Ovary (tissue), 9 donors: ENCODE results near the gene SSU72. TPM values are rescaled to one million over a fixed set of nuclear protein-coding genes. Genes with fewer than 3 reads are reported as not detected.

Experiments
- DNase-seq, 5 donors: peaks; one replicate each; pipeline ENCODE4 v3.0.0-alpha.2; 2019 to 2020
- H3K27ac ChIP-seq, 2 donors: fragments of 200-600 bp; one replicate each; pipeline versions ENCODE4 v1.5.1 to v1.8.0; 2019 to 2022
- H3K27me3 ChIP-seq: fragments of 200-600 bp; one replicate; pipeline ENCODE4 v1.8.0; 2022
- H3K36me3 ChIP-seq: fragments of 200-600 bp; sonication (generic); one replicate; pipeline ENCODE4 v1.5.1; 2019
- H3K4me1 ChIP-seq: one replicate; pipeline ENCODE4 v1.8.1; 2013; ENCODE audit warnings: mild to moderate bottlenecking, moderate library complexity; ENCODE audit not compliant: insufficient read depth
- H3K4me3 ChIP-seq: fragments of 200-600 bp; sonication (generic); one replicate; pipeline ENCODE4 v1.5.1; 2017
- H3K9me3 ChIP-seq, 2 donors: fragments of 200-600 bp in 1 of 2; sonication (generic) in 1 of 2; one replicate each; pipeline versions ENCODE4 v1.5.1 to v1.8.1; 2013 to 2019; ENCODE audit warnings: mild to moderate bottlenecking in 1 of 2, moderate library complexity in 1 of 2
- EP300 ChIP-seq: sonication (generic); formaldehyde crosslinking; IDR thresholded peaks from one replicate; pipeline ENCODE4 v1.6.1; 2017; ENCODE audit warnings: antibody characterized with exemption
- POLR2A ChIP-seq: fragments of 450-650 bp; IDR thresholded peaks from one replicate; pipeline ENCODE4 v1.6.1; 2017; ENCODE audit warnings: antibody characterized with exemption, mild to moderate bottlenecking, moderate library complexity
- WGBS, 3 donors: extraction: QIAGEN DNeasy Blood & Tissue Kit in 1 of 3; methylation state at CpG; one replicate each; pipeline versions ENCODE4 v1.1.5 to v1.1.7; 2013 to 2017; 5-methylcytosine and 5-hydroxymethylcytosine counted together
- intact Hi-C, 4 donors: fragments of 100-400 bp; cut with DNase I; formaldehyde crosslinking; loops; one replicate each; pipeline versions ENCODE4 v1.11.0 to v1.15.1; 2022 to 2023
- polyA plus RNA-seq, 2 donors: library from polyadenylated mRNA; stranded (reverse); fragments of 200-250 nt in 1 of 2; fragments of 350-450 nt in 1 of 2; fragmentation: Illumina TruSeq in 1 of 2; extraction: RNeasy Lipid Tissue Mini Kit (QIAGEN cat#74804) in 1 of 2; gene quantifications; one replicate each; pipeline ENCODE4 v1.2.3, GENCODE V29; 2013 to 2014
- total RNA-seq, 7 donors: library from RNA; depleted of rRNA in 2 of 7; stranded (reverse); fragments of >200 nt in 2 of 7; fragmentation: NEBNext Ultra II Directional in 3 of 7; extraction: Animal tissue kit (Norgen Biotek cat#: 25700) in 3 of 7; gene quantifications; one replicate each; pipeline versions ENCODE4 v1.1.0 to v1.2.4, GENCODE V29; 2016 to 2023
- TF ChIP-seq, protein P1 (sequence below), 3 donors: fragments of 450-650 bp in 2 of 3; fragments of 200-600 bp in 1 of 3; IDR thresholded peaks; one replicate each; pipeline versions ENCODE4 v1.5.1 to v1.8.0; 2016 to 2022; ENCODE audit warnings: antibody characterized with exemption in 3 of 3, mild to moderate bottlenecking in 1 of 3
- donor health status: DM: no; HTN: no; CAD: no; lungs with moderate emphysema.
- donor health status: DM: no; HTN: no; CAD: no.
- donor health status: Bipolar disorder and iron deficiency.
- donor health status: DM: yes; HTN: yes; CAD: no.
- donor health status: DM: no; HTN: no; CAD: no.
- donor health status: DM: yes; HTN: yes; CAD: no.

Gene SSU72
- total and polyA plus RNA-seq, 9 donors, result 72.3 to 119 (median 110) TPM

DNA sequence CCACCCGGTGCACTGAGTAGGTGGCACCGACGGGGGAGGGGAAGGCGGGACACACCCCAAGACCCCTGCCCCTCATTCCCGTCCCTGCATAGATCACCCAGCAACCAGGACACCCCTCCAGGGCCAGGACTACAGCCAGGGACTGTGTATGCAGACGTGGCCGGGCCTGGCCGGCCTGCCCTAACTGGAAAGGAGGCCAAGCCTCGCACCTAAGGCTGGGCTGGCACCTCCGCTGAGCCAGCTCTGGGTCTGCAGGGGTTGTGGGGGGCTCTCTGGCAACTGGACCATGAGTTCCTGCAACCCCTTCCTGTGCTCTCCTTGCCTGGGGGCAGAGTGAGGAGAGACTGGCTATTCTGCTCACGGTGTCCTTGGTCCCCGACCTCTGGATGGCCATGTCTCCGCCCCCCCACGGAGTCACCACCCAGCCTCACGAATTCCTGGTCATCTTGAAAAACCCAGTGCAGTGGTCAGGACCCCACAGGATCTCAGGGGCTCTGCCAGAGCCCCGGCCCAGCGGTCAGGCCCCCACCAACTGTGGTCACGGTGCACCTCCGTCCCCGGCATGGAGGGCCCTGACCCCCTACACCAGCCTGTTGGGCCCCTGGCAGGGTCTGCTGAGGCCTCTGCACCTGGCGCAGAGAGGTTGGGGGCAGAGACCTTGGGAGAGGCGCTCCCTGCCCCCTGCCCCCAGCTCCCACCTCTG, 26.3 kb upstream of the SSU72 start:
- H3K27ac ChIP-seq, result no peak overlapping the region
- no peaks in the 10 kb centered on the region for H3K9me3 ChIP-seq
- peaks cover 10% of the 10 kb centered on the region for H3K4me1 ChIP-seq
- no peak overlapping the region for H3K4me3 ChIP-seq
- intact Hi-C loops, result no loop called here
- WGBS, 3 donors, result 61 to 71% (median 62%) methylated on average over 19 to 22 of the region's 22 CpGs
- peaks cover 8% of the 10 kb centered on the region for H3K27me3 ChIP-seq
- no peaks in the 10 kb centered on the region for H3K36me3 ChIP-seq
- TF ChIP-seq EP300 (no peak), POLR2A (no peak)
- TF ChIP-seq, protein P1, sequence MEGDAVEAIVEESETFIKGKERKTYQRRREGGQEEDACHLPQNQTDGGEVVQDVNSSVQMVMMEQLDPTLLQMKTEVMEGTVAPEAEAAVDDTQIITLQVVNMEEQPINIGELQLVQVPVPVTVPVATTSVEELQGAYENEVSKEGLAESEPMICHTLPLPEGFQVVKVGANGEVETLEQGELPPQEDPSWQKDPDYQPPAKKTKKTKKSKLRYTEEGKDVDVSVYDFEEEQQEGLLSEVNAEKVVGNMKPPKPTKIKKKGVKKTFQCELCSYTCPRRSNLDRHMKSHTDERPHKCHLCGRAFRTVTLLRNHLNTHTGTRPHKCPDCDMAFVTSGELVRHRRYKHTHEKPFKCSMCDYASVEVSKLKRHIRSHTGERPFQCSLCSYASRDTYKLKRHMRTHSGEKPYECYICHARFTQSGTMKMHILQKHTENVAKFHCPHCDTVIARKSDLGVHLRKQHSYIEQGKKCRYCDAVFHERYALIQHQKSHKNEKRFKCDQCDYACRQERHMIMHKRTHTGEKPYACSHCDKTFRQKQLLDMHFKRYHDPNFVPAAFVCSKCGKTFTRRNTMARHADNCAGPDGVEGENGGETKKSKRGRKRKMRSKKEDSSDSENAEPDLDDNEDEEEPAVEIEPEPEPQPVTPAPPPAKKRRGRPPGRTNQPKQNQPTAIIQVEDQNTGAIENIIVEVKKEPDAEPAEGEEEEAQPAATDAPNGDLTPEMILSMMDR (IDR thresholded peaks at IDR 0.05), result no peak
- DNase-seq, result no peak

- no peaks in the 10 kb centered on the region for H3K36me3 ChIP-seq
- peaks cover 8% of the 10 kb centered on the region for H3K27me3 ChIP-seq
- no peaks in the 10 kb centered on the region for H3K9me3 ChIP-seq
- peak within 1 kb of the TSS; percentile 28 for H3K4me3 ChIP-seq
- H3K4me1 ChIP-seq, result peaks cover 10% of the 10 kb centered on the region
- H3K27ac ChIP-seq, result no peak within 1 kb of the TSS
- 2 to 4% (median 3%) methylated on average over 26 to 125 of the region's 125 CpGs for WGBS, 3 donors
- intact Hi-C loops, result no loop called here
- no peak for TF ChIP-seq POLR2A
- TF ChIP-seq EP300, result no peak
- TF ChIP-seq, protein P1 (IDR thresholded peaks at IDR 0.05), result no peak
- no peak for DNase-seq
Measured at GRCh38 chr1:1599935-1600860, 25.5 kb upstream of the SSU72 start, which contains the start of gene FNDC10. Gene FNDC10, minus strand, starts transcription at chr1:1600135. Its CDS starts 120 bp downstream, at chr1:1600015.

GRCh38 chr1:1599030-1599934, 24.6 kb upstream of the SSU72 start:
- H3K9me3 ChIP-seq, result no peaks in the 10 kb centered on the region
- DNase-seq, result no peak
- intact Hi-C loops, result no loop called here
- H3K36me3 ChIP-seq, result no peaks in the 10 kb centered on the region
- H3K27ac ChIP-seq, result no peak overlapping the region
- peaks cover 8% of the 10 kb centered on the region for H3K27me3 ChIP-seq
- 7 to 22% (median 17%) methylated on average over 33 to 111 of the region's 111 CpGs for WGBS, 3 donors
- peaks cover 10% of the 10 kb centered on the region for H3K4me1 ChIP-seq
- TF ChIP-seq POLR2A (no peak), EP300 (no peak)
- TF ChIP-seq, protein P1 (IDR thresholded peaks at IDR 0.05), result no peak
- peak overlapping the region; percentile 5 for H3K4me3 ChIP-seq

DNA sequence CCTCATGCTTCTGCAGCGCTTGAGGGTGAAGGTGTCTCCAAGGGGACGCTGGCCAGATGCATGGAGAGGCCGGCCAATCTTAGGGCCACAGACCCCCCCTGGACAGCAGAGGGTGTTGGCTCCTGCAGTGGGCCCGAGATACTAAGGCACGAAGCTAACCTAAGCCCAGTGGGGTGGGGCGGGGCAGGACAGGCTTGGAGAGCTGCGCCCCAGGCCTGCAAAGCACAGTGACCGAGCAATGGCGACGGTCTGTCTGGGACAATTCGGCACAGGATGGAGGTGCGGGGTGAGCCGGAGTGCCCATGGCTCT, 24.0 kb upstream of the SSU72 start:
- WGBS, 3 donors, result 80 to 93% (median 87%) methylated on average over 13 of the region's 13 CpGs
- Histone ChIP-seq H3K4me3 (no peak overlapping the region), H3K4me1 (peaks cover 10% of the 10 kb centered on the region), H3K27me3 (peaks cover 8% of the 10 kb centered on the region), H3K27ac (no peak overlapping the region), H3K9me3 (no peaks in the 10 kb centered on the region), H3K36me3 (no peaks in the 10 kb centered on the region)
- no peak for DNase-seq
- intact Hi-C loops, result no loop called here
- TF ChIP-seq, protein P1 (IDR thresholded peaks at IDR 0.05), result no peak
- TF ChIP-seq POLR2A (no peak), EP300 (no peak)
